ENCODE data around the gene SYNE2.
"Not testable (repeated sequence)": the region's sequence is repeated elsewhere in the genome, so short reads cannot be mapped to it uniquely, and the experiment has no call there.

SYNE2 gene

DNA sequence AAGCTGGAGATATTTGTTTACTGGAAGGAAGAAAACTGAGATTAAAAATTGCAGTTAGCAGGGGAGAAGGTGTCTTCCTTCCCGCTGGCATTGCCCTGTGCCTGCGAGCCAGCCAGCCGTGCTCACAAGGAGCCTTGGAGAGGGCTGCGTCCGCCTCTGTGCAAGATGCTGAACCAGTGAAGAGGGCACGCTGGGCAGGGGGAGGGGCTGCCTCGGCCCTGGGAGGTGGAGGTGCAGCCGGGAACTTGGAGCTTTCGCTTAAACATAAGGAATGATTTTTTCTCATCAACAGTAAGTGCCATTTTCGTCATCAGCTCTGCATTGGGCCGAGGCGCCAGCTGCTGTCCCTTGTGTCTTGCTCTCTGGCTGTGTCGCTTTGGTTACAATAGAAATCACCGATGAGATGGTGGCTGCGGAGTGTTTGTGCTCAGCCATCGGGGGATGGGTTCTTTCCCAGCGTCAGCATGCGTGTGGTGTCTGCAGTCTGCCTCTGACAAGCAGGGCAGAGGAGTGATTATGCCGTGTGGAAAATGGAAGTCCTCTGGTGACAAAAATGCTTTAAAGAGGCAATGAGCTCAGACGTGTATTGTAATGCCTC lies 344.1 kb downstream of the SYNE2 start:
- no peak for DNase-seq

DNA sequence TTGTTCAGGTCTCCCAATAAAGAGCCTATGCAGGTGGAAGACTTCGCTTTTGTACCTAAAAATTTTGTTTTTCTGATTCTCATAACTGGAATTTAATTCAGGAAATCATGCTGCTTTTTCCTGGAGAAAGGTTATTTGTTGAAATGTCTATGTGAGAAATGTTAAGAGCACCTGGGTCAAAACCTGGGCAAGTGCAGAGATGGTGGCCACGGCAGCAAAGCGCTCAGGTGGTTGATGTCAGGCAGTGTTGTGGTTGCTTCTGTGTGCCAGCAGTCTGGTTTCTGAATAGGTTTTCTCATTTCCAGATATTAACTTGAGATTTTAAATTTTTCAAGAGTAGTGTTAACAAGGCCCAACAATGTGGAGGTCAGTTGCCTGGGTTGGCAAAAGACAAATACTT lies 345.2 kb downstream of the SYNE2 start:
- DNase-seq: no peak

DNA sequence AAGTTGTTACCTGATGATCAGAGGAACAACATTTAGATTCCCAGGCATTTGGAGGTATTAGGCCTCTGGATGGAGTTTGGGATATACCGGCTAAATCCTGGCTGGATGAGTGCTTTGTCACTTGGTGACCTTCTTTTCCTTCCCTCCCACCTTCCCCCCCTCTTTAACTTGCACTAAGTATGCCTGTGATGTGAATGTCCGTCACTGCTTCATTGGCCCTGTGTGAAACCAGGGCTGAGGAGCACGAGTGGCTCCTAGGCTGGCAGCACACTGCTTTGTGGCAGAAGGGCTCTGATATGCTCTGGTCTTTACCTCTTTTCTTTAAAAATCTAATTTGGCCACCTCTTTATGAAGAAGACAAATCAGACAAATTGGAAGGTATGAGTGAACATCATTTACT lies 345.7 kb downstream of the SYNE2 start:
- no peak for DNase-seq

DNA sequence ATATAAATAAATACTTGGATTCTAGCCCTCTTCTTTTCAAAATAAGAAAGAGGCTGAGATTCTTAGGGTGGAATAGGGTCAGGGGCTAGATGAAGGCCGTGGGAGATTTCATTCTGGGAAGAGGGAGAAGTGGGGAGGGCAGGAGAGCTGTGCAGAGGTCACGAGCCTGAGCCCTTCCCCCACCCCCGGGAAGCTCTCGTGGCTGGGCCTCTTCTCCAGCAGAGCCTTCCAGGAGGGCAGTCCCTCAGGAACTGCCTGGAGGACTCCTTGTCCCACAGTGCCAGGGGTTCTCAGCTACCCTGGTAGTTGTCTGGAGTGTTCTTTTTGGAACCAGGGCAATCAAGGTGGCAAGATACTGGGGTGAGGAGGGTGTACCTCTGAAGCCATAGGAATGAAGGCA lies 347.4 kb downstream of the SYNE2 start:
- DNase-seq: no peak

DNA sequence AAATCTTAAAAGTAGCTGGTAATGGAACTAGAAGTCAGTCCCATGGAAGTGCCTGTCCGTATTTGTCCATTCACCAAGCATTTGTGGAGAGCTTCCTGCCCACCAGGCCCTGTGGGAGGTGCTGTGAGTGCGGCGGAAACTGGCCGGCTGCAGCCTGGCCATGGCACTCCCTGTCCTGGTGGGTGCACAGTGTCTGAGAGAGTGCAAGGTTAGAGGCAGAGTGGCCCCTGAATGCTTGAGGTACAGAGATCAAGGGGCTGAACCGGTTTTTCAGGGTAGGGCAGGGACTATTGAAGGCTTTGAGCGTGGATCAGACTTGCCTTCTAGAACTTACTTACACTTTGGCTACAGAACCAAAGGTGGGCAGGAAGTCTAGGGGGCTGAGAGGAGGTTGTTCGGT lies 348.5 kb downstream of the SYNE2 start:
- DNase-seq: no peak

DNA sequence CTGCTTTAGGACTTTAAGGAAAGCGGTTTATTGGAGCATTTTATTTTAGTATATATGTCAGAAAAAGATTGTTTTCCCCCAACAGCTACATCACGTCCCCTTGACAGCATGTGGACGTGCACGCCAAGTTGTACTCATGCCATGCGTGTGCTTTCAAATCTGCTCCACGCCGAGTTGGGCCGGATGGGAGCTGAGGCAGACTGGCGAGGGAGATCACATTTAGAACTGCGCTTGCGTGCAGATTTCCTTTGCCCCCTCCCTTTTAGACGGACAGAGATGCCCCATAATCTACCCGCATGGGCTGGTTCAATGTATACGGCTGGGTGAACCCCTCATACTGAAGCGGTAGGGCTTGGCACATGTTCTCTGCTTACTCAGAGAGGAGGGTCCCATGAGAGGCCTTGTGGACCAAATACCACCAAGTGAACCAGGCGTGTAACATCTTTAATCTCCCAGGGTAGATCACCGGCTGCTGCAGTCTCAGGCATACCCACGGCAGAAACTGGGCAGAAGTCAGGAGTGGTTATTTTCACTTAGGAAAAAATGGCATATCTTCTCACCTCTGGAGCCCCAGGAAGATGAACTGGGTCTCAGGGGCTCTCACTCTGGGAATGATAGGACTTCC lies 349.2 kb downstream of the SYNE2 start:
- DNase-seq: no peak

DNA sequence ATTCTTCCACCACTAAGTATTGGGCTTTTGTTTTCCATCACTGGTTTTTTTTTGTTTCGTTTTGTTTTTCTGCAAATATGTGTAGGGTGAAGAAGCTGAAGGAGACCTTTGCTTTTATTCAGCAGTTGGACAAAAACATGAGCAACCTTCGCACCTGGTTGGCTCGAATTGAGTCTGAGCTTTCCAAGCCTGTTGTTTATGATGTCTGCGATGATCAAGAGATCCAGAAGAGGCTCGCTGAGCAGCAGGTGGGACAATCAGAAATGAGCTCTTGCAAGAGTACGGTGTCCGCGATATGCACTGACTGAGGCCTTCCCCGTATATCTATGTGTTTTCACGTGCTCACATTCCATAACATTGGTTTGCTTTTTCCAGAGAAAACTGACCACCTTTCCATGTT lies 349.9 kb downstream of the SYNE2 start:
- no peak for DNase-seq

DNA sequence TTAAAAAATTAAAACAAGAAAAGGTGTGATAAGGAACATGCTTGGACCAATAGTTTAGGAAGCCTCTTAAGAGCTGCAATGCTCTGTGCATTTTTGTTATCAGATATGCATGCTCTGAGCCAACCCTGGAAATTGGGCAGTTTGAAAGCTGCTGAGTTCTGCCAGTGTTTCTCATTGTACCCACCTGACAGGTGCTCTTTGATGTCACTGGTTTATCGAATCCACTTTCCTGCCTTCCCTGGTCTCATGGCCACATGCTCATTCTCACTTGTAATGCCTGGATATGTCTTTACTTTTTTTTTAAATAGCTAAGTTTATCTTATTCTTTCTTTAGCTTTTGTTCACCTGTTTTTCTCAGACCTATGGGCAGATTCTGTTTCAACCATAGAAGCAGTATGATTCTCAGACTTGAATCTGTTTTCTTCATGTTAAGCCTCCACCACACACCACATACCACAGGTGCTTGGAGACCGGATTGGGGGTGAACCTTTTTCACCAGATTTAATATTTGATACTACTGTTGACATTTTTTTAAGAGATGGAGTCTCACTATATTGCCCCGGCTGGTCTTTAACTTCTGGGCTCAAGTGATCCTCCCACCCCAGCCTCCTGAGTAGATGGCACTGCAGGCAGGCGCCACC lies 350.7 kb downstream of the SYNE2 start:
- no peak for DNase-seq

DNA sequence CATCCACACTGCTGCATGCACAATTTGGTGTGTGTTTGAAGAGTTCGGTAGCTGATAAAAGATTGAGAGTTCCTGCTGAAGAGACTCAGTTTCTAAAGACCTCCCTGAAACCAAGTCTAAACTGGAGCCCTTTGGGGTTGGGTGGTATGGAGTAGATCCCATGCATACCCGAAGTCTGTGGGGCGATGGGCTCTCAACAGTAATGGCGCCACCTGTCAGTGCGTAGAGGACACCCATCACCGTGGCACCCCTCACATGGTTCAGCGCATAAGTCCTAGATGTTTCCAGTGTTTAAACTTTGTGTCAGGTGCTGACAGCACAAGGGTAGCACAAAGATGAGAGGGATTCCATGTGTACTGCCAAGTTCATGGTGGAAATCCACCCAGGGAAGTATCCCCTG lies 355.5 kb downstream of the SYNE2 start:
- no peak for DNase-seq

DNA sequence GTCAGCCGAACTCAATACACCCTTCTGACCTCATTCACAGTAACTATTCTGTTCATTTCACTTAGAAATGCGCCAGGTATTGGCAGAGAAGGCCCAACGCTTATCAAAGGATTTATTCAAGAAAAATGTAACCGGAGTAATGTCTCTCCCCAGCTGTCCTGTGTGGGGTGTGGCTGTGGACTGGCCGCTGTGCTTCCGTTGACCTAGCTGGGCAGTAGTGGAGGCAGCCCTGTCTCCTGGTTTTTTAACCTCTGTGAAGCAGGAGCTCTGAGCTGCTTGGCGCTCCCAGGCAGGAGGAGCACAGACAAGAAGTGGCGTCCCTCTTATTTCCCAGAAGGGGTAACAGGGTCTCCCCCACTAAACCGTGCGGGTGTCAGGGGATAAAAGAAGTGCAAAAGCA lies 356.2 kb downstream of the SYNE2 start:
- no peak for DNase-seq

DNA sequence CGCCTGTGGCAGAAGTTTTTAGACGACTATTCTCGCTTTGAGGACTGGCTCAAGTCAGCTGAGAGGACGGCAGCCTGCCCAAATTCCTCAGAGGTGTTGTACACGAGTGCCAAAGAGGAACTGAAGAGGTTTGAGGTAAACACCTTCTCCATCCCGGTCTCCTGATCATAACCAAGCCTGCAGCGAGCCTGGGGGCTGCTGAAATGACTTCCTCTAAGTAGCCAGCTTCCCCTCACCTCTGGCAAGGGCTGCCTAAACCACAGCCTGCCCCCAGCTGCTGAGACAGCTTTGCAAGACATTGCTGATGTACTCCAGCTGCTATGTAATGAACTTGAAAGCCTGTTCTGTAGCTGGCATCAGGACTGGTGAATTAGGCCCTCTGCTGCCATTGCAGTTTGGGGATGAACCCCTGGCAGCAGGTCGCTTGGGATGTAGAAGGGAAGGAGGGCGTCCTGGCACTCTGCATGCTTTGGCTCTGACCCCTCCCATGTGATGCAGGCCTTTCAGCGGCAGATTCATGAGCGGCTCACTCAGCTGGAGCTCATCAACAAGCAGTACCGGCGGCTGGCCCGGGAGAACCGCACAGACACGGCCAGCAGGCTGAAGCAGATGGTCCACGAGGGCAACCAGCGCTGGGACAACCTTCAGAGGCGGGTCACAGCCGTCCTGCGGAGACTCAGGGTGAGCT lies 356.8 kb downstream of the SYNE2 start:
- DNase-seq: no peak

DNA sequence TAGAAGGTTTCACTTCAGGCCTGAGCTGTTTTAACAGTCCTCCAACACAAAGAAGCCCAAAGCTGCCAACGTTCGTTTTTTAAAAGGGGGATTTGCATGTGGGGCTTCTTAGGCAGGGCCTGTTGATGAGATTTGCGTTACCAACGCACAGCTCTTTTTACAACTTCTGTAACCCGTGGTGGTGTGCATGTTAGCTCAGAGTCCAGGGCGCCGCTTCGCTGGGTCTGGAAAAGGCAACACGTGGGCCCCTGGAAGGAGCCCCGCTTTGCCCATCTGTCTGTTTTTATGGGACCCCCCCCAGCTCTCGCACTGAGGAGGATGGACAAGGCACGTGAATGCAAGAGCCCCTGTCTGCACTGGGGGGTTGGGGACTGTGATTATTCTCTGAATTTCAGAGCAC lies 357.4 kb downstream of the SYNE2 start:
- DNase-seq: no peak

DNA sequence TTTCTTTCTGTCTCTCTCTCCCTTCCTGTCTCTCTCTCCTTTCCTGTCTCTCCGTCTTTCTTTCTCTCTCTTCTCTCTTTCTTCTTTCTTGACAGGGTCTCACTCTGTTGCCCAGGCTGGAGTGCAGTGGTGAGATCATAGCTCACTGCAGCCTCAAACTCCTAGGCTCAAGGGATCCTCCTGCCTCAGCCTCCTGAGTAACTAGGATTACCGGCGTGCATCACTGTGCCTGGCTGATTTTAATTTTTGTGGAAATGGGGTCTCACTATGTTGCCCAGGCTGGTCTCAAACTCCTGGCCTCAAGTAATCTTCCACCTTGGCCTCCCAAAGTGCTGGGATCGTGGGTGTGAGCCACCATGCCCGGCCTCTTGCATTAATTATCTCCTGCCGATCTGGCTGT lies 358.1 kb downstream of the SYNE2 start:
- not testable (repeated sequence) for DNase-seq

DNA sequence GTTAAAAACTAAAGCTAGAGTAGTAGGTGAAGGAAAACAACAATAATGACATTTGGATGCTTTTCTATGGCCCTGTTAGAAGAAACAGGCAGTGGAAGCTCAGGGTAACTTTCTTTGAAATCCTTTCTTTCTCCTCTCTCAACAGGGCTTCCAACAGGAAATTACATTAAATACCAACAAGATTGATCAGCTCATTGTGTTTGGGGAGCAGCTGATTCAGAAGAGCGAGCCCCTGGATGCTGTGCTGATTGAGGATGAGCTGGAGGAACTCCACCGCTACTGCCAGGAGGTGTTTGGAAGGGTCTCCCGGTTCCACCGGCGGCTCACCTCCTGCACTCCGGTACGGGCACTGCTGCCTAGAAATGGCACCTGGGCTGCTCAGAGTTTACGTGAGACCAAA lies 359.9 kb downstream of the SYNE2 start:
- no peak for DNase-seq

DNA sequence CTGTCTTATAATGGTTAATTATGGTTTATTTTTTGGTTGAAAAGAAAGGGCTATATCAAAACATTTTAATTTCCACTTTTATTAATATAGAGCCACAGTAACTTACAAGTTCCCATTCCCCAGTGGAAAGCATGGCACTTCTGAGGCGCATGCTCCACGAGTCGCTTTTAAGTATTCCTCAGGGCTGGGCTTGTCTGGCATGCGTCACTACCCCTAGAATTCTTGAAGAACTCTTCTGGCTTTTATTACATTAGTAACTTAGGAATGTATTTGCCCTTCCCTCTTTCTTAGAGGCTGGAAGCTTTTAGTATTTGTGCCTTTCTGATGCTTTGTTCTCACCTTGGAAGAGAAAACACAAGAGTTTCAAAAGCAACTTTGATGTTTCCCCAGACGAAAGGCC lies 360.3 kb downstream of the SYNE2 start:
- DNase-seq: no peak

DNA sequence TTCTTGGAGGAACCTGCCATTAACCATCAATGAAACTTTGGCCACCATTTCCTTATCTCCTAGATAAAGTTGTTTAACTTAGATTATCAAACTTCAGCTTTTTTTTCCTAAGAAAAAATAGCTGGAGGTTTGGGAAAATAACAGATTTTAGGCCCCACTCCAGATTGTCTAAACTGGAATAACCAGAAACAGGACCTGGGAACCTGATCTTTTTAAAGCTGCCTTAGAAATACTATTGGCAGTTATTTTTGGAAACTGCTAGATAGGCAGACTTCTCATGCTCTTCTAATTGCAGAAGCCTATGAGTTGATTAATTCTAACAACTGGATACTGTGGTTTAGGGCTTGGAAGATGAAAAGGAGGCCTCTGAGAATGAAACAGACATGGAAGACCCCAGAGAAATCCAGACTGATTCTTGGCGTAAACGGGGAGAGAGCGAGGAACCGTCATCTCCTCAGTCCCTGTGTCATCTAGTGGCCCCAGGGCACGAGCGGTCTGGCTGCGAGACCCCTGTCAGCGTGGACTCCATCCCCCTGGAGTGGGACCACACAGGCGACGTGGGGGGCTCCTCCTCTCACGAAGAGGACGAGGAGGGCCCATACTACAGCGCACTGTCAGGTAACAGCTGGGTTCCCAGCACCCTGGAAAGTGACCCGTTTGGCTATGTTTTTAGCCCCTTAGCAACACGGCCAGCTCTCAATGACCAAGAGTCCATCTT lies 361.2 kb downstream of the SYNE2 start:
- no peak for DNase-seq

DNA sequence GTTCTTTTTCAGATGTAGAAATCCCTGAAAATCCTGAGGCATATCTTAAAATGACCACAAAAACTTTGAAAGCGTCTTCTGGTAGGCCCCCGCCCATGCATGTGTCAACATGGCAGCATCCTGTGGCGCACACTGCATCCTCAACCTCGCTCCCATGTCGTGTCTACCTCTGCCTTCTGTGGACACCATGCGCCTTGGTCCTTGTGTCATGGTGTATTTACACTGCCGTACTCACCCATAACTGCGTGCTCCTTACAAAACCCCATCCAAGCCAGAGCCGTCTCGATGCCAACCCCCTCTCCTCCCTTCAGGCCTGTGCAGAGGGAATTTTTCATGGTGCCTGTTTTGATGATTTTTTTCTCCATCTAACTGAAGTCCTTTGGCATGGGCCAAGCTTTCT lies 362.5 kb downstream of the SYNE2 start:
- no peak for DNase-seq

DNA sequence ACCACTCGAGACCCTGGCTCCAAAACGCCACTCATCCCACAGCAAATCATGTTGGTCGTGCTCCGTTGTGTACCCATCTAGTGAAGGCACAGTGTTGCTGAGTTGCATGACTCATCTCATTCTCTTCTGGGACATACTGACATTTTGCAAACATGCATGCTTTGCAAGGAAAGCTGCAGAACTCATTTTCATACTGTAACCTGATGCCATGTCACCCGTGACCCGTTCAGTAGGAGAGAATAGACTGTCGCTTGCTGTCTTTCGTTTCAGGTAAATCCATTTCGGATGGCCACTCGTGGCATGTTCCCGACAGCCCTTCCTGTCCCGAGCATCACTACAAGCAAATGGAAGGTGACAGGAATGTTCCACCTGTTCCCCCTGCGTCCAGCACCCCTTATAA lies 363.2 kb downstream of the SYNE2 start:
- DNase-seq: no peak

DNA sequence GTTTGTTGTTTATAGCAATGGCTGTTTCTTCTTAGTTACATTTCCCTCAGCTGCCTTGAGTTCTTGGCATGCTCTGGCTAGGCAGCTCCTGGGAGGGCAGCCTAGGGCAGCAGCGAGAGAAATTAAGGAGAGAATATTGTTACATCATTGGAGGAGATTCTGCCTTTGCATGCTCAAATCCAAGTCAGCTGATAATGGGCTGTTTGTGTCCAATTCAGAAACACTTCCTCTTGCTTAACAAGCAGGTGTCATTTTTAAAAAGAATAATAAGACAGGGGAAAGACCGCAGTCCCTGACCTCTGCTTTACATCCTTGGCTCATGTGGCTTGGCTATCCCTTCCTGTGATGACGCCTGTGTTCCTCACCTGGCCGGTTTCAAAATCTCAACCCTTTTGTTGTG lies 364.5 kb downstream of the SYNE2 start:
- DNase-seq: no peak

DNA sequence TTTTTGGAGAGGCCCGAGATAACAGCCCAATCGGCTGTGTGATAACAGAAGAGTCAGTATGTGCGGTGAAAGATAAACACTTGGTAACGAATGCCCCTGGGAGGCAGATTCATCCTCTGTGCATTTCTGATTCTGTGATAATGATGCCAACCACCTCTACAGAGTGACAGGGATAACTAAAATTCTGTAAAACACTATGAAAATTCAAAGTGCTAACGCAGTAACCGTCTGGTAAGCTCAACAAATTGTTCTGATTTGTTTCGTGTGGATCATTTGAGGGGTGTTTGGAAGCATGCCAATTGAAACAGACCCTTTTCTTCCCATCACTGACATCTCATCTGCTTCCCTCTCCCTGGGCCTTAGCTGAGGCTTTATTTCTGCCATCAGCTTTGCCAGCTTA lies 365.0 kb downstream of the SYNE2 start:
- DNase-seq: no peak

DNA sequence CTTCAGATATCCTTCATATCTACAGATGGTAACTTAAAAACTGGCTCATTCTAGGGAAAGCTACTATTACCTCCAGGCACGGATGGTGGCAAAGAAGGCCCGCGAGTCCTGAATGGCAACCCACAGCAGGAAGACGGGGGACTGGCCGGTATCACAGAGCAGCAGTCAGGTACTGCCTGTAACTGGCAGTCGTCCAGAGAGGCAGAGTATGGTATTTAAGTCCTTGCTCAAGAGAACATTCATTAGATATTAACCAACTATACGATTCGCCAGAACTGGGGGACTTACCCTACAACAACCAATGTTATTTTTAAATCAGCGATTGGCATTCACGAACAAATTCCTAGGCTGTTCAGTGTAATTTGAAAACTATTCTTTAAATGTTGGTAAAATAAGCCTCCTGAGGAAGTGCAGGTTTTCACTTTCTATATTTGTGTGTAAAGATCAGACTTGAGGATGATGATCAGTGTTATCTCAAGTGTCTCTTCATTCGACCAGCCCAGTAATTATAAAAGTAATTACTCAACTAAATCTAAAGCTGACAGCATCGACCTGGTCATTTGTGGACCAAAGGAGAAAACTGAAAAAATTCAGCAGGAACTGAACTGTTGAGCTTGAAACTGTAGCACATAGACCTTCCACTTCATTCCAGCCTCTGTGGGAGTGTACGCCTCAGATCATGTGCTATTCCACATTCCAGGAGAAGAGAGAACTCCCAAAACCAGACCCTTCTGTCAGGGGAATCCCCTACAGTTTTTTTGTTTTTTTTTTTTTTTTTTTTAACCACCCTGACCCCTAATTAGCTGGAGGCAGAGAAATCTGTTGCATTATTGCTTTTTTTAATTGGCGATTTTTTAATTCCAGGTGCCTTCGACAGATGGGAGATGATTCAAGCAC lies 365.8 kb downstream of the SYNE2 start:
- DNase-seq: no peak

DNA sequence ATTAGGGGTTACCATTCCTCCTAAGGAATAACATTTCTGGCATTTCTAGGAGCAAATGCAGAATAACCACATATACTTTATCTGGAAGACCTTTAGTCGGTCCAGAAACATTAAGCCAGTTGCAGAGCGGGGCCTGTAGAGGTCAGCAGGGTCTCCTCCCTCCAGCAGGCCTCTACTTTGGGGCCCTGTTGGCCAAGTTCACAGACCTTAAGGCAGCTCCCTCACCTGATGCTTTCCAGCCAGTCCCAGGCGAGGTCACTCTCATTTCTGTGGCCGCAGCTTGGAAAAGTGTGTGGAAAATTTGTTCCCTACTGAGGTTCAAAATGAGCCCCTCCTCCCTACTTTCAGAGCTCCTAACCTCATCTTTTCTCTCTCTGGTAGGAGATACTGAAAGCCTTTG lies 367.3 kb downstream of the SYNE2 start:
- no peak for DNase-seq

Measured in T-helper 1 cell (primary cell).